ENCODE data around the gene COX8A. TPM values are rescaled to one million over a fixed set of nuclear protein-coding genes. Genes with fewer than 3 reads are reported as not detected.

The COX8A gene
- total and polyA plus RNA-seq, 2 donors (not counting 1 experiment from before 2014, with no cell fraction given) = 99.0 to 244 TPM

GRCh38 chr11:63966444-63966843 is 8.0 kb upstream of the COX8A start:
- Histone ChIP-seq H3K9me3 (ENCODE audit: control extremely low read depth in 1 of 3, control insufficient read depth in 2 of 3, insufficient read depth in 1 of 3, low read length in 2 of 3) (no peaks in the 10 kb centered on the region), H2AFZ (ENCODE audit: insufficient read depth, low read depth, low read length, poor library complexity, severe bottlenecking) (no peak overlapping the region), H3K4me1 (ENCODE audit: control insufficient read depth in 2 of 2, insufficient read depth in 2 of 2, low read length in 2 of 2) (no peaks in the 10 kb centered on the region), H3K9ac (ENCODE audit: low read length) (no peak overlapping the region), H4K20me1 (ENCODE audit: control insufficient read depth, insufficient read depth, low read length, poor library complexity, severe bottlenecking) (no peaks in the 10 kb centered on the region), H3K27ac (ENCODE audit: low read length in 2 of 2) (no peak overlapping the region), H3K4me3 (ENCODE audit: control extremely low read depth in 1 of 5, extremely low read depth in 1 of 5, insufficient read depth in 1 of 5, low read depth in 2 of 5, low read length in 4 of 5) (no peak overlapping the region), H3K79me2 (ENCODE audit: control insufficient read depth, insufficient read depth, low read length) (no peaks in the 10 kb centered on the region), H3K4me2 (replicated peaks; ENCODE audit: low read depth, low read length, poor library complexity, severe bottlenecking) (no peak overlapping the region), H3K27me3 (replicated peaks in 1 of 4; ENCODE audit: control extremely low read depth in 1 of 4, control insufficient read depth in 3 of 4, insufficient read depth in 4 of 4, low read length in 3 of 4) (no peaks in the 10 kb centered on the region), H3K36me3 (replicated peaks in 1 of 2; ENCODE audit: control extremely low read depth in 1 of 2, control insufficient read depth in 1 of 2, extremely low read depth in 1 of 2, insufficient read depth in 2 of 2, low read length in 1 of 2) (no peaks in the 10 kb centered on the region)
- ChIA-PET CTCF (no interaction called here), POLR2A (interaction anchor here (0.6 kb wide), 1 partner anchor 11 kb away, joined by 3 read pairs; no protein-coding TSS in a partner anchor)
- Mint-ChIP-seq H3K4me3 (no peak overlapping the region), H3K4me1 (no peaks in the 10 kb centered on the region), H3K9me3 (ENCODE audit: insufficient read depth) (no peaks in the 10 kb centered on the region), H3K27me3 (peaks cover 8% of the 10 kb centered on the region), H3K27ac (no peak overlapping the region)
- no peak for ATAC-seq (ENCODE audit: low read depth)
- intact Hi-C loops (cut with micrococcal nuclease) = no loop called here
- TF ChIP-seq EZH2 (IDR thresholded peaks at IDR 0.05; ENCODE audit: borderline replicate concordance, insufficient read depth, low read depth, low read length, poor library complexity, severe bottlenecking) (no peak), CTCF (IDR thresholded peaks at IDR 0.05) (no peak)
- no peak for DNase-seq
- WGBS (ENCODE audit: insufficient coverage) = no CpG with 5 or more reads among the region's 1 CpG

- Histone ChIP-seq H3K4me2 (replicated peaks; ENCODE audit: low read depth, low read length, poor library complexity, severe bottlenecking) (no peak overlapping the region), H2AFZ (ENCODE audit: insufficient read depth, low read depth, low read length, poor library complexity, severe bottlenecking) (no peak overlapping the region), H3K9me3 (ENCODE audit: control extremely low read depth in 1 of 3, control insufficient read depth in 2 of 3, insufficient read depth in 1 of 3, low read length in 2 of 3) (no peaks in the 10 kb centered on the region), H3K9ac (ENCODE audit: low read length) (no peak overlapping the region), H3K27ac (ENCODE audit: low read length in 2 of 2) (no peak overlapping the region), H4K20me1 (ENCODE audit: control insufficient read depth, insufficient read depth, low read length, poor library complexity, severe bottlenecking) (no peaks in the 10 kb centered on the region), H3K36me3 (replicated peaks in 1 of 2; ENCODE audit: control extremely low read depth in 1 of 2, control insufficient read depth in 1 of 2, extremely low read depth in 1 of 2, insufficient read depth in 2 of 2, low read length in 1 of 2) (no peaks in the 10 kb centered on the region), H3K4me1 (ENCODE audit: control insufficient read depth in 2 of 2, insufficient read depth in 2 of 2, low read length in 2 of 2) (peaks cover 0 to 6% of the 10 kb centered on the region in 2 donors), H3K27me3 (replicated peaks in 1 of 4; ENCODE audit: control extremely low read depth in 1 of 4, control insufficient read depth in 3 of 4, insufficient read depth in 4 of 4, low read length in 3 of 4) (no peaks in the 10 kb centered on the region), H3K4me3 (ENCODE audit: control extremely low read depth in 1 of 5, extremely low read depth in 1 of 5, insufficient read depth in 1 of 5, low read depth in 2 of 5, low read length in 4 of 5) (no peak overlapping the region), H3K79me2 (ENCODE audit: control insufficient read depth, insufficient read depth, low read length) (peaks cover 14% of the 10 kb centered on the region)
- Mint-ChIP-seq H3K27me3 (peaks cover 8% of the 10 kb centered on the region), H3K27ac (no peak overlapping the region), H3K4me1 (peaks cover 10% of the 10 kb centered on the region), H3K4me3 (no peak overlapping the region), H3K9me3 (ENCODE audit: insufficient read depth) (no peaks in the 10 kb centered on the region)
- POLR2A ChIA-PET = no interaction called here
- ATAC-seq (ENCODE audit: low read depth) = no peak
- TF ChIP-seq CTCF (IDR thresholded peaks at IDR 0.05) = no peak
- intact Hi-C loops (cut with micrococcal nuclease) = no loop called here
- 100% methylated on average over 1 of the region's 2 CpGs for WGBS (ENCODE audit: insufficient coverage)
- CTCF ChIA-PET = no interaction called here
- no peak for DNase-seq
Observed at GRCh38 chr11:63969461-63969860, 5.0 kb upstream of the COX8A start.
